GM18526 (cell line): ENCODE data around the gene FBXO31.

Experiments
- POLR2A ChIP-seq: IDR thresholded peaks from 3 replicates; pipeline ENCODE4 v1.6.1; 2011; ENCODE audit not compliant: insufficient read length; ENCODE audit errors: extremely low read depth

FBXO31 gene

DNA sequence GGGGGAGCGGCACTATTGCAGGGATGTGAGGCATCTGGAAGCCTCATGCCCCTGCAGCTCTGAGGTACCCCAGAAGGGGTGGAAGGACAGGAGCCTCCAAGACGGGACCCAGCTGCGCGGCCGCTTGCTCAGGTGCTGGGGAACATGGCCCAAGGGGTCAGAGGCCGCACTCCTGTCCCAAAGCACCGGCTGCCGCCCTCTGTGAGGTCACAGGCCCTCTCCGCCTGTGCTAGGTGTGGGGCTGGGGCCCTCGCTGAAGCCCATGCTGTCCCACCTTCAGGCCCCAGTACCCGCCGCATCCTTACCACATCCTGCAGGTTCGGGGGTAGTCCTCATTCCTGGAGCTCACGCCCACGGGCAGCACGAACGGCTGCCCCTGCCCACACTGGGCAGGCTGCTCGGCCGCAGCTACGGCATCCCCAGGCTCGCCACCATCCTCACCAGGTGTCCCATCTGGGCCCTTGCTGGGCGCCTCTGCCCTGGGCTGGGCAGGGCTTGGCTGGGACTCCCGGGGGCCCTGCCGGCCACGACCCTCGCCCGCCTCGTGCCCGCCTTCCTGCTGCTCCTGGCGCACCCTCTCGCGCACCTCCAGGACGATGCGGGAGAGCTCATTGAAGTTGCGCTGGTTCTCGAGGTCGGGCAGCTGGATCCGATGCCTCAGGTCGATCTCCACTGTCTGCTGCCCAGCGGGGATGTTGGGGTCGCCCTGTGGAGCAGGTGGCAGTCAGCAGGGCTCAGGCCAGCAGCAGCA lies 49.8 kb downstream of the FBXO31 start:
- no peak for TF ChIP-seq POLR2A

DNA sequence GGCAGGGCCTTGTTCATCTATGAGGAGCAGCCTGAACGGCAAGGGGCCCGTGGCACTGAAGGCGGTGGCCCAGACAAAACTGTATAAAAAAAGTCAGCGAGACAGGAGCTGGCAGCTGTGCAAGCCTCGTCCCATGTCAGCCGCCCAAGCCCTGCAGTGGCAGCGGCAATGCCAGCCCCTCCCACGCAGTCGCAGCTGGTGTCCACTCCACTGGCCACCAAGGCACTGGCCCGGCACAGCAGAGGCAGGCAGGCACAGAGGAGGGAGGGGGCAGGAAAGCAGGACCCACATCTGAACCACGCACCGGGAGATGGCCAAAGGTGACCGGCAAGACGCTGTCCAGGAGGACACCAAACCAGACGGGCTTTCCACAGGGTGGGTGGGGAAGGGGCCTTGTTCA lies 50.5 kb downstream of the FBXO31 start:
- TF ChIP-seq POLR2A = no peak

DNA sequence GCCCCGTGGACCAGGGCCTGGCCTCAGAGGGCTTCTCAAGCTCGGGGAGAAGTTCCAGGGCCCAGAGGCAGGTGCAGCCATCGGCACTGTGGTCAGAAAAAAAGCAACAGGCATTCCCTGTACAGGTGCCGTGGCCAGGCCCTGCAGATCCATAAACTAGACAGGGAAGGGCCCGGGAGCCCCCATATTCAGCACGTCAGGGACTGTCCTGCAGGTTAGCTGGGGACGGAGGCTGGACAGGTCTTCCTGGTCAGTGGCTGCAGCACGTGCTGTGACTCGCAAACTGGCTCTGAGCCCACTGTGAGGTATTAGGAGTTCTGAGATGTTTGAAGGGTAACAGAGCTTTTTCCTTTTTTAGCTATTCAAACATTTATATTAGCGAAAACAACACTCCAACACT lies 51.4 kb downstream of the FBXO31 start:
- TF ChIP-seq POLR2A = no peak

DNA sequence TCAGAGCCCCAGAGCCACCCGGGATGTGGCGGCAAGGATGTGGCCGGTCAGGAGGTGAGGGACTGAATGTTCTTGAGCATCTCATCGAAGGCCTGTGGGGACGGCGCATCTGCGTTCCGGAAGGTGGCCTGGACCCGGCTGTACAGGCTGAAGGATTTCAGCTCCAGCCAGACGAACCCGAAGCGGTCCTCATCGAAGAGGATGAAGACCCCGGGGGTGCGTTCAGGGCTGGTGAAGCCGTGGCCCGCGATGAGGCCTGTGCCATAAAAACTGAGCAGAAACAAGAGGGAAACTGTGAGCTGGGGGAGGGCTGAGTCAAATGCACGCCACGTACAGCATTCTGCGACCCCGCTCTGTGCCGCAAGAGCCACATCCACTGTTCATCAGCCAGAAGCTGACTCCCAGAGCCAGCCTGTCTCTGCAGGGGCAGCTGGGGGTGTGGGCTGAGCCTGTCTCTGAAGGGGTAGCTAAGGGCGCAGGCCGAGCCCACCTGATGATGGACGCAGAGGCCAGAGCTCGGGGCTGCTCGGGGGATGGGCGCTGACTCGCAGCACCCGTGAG lies 52.3 kb downstream of the FBXO31 start:
- TF ChIP-seq POLR2A = no peak

DNA sequence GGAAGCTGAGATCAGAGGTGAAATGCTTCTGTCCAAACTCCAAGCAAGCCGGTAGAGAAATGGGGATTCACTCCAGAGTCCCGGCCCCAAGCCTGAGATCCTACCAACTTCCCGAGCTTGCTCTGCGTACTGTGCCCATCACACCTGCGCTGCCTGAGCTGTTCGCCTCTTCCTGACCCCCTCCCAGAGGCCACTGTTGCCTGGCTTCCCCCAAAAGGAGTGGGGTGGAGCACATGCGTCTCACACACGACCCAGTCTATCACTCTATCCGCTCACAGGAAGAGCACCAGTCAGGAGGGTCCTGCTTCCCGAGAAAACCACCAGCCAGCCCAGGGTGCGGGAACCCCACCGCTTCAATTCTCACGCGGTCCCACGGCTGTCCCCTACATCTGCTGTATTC lies 52.9 kb downstream of the FBXO31 start:
- TF ChIP-seq POLR2A = no peak

DNA sequence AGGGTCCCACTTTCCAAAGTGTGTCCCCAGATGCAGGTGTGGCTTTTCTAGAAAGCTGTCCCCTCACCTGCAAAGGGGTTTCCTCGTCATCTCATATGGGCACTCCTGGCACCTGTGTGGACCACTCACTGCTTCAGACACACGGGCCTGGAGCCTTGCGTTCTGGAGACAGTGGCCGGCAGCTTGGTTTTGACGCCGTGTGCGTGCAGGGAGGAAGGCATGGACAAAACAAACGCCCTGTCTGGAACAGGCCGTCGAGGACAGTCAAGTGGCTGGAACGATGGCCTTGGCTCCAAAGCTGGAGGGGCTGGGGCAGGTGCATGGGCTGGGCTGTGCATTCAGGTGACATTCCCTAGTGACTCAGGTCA lies 53.3 kb downstream of the FBXO31 start:
- TF ChIP-seq POLR2A = no peak

DNA sequence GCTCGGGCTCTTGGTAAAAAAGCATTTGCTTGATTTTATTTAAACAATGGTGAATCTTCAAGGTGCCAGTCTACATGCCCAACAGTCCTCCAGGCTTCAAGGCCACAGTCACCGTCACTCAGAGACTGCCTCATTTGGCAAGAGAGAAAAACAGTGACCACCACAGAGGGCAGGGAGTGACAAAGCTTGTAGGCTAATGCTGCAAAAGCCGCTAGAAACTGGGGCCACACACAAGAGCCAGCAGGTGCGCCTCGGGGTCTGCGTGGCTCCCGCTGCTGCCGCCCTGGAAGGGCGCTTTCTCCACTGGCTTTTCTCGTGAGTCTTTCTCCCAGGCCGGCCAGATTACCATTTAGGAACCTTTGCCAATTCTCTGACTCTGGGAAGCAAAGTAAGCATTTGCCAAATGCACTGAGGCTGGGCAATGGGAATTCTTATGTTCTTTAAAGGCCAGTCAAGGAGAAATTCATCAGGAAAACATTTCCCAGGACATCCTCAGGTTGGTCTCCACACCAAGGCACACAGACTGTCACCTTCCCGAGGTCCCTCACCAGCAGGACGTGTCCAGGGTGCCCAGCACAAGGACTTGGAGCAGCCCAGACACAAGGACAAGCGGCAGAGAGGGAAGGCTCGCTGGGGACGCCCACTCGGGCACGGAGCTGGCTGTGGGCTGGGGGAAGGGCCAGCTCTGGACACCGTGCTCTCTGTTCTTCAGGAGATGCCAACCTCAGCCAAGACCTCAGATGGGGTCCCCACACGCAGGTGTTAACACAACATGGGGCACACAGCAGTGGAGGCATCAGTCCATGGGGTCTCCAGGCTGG lies 53.9 kb downstream of the FBXO31 start:
- no peak for TF ChIP-seq POLR2A

DNA sequence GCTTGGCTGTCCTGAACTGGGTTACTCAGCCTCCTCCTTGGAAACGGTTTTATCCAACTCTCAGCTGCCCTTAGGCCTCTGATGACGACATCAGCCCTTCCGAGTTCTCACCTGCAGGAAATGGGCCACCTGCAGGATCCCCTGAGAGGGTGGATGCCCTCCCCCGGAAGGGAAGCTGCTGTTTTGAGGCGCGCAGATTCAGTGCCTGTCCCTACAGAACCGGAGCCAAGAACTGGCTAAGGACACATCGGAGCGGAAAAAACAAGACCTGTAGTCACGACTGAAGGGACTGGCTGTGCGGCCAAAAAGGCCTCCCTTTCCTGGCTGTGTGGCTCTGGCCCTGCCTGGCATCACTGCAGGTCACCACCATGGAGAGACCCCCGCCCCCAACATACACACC lies 54.7 kb downstream of the FBXO31 start:
- TF ChIP-seq POLR2A = no peak

DNA sequence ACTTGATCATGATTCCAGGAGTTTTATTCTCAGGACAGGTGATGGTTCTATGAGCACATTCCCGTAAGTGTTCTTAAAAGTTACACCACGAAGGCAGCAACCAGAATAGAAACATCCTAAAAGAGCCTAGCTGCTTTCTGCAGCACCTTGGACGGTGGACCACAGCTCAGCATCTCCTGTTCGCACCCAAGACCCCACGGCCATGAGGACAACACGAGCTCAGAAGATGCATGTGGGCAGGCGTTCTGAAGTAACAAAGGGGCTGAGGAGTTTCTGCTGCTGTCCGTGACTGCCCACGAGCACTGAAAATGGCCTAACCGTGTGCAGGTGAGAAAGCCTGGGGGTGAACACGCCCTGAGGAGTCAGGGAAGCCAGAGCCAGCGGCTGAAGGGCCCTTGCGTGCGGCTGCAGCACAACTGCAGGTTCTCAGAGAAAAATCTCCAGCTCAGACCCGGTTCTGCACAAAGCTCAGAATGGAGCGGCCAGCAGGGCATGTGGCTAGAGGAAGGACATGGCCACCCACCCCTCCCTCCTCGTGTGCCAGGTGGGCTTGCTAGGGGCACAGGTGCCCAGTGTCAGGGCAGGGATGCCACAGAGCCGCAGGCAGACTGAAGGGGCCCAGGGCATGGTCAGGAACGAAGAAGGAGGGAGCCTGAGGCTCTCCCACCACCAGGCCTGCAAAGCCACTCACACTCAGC lies 55.6 kb downstream of the FBXO31 start:
- no peak for TF ChIP-seq POLR2A

DNA sequence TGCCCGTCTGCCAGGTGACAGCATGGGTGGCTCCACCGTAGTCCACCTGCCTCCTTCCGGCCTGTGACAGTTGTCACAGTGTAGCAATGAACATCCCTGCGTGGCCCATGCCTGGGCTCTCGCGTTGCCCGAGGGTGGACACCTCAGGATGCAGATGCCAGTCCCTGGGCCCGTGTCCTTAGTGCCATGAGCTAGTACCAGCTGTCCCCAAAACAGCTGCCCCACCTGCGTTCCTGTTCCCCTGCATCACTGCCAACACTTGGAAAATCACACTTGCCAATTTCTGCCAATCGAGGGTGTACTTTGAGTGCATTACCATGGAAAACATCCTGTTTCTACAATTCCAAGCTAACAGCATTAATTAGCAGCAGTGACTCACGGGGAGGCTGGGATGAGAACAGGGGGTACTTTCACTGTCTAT lies 57.4 kb downstream of the FBXO31 start:
- no peak for TF ChIP-seq POLR2A

DNA sequence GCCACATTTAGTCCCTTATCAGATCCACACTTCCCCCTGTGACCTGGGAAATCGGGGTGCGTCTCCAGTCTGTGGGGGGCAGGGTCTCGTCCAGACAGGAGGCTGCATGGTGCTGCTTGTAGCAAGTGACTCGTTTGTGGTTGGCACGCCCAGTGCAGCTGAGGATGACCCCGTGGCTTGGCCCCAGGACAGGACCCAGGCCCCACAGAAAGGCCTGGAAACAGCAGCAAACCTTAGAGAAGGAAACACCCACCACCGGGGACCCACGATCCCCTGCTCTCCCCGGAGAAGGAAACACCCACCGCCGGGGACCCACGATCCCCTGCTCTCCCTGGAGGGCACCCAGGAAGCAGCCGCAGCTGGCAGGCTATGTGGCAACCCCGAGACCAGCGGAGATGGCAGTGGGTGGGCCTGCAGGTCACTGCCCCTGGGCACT lies 58.1 kb downstream of the FBXO31 start:
- TF ChIP-seq POLR2A = no peak

DNA sequence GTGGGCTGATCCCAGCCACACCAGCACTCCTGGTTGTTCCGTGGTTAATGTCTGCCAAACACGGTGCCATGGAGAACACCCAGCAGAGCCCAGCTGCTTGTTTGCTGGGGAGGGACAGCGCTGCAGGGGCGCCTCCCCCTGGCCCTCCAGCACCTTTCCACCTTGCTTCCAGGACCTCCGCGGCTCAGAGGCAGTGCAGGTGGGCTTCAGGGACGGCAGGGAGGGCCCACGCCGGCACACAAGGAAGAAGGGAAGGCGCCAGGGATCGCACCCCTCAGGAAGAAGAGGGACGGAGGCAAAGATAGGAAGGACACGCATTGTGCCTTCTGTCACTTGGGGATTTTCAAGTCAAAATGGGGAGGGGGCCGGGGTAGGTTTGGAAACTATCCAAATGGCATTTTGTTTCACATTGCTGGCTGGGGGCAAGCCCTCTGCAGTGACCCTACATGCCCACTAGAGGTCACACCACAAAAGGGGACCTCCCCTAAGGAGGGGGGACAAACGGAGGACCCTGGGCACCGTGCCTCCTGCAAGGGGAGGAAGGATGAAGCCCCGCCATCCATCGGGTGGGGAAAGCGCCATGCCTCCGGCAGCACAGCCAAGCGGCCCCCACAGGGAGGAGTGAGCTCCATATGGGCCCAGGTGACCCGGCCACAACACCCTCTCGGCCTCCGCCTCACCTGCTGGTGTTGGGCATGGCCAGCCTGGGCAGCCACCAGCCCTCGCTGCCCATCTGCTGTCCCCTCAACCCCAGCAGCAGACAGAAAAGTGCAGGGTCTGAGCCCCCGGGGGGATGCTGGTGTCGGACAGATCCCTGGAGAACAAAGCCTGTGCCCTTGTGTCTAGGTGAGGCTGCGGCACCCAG lies 58.9 kb downstream of the FBXO31 start:
- TF ChIP-seq POLR2A = no peak

DNA sequence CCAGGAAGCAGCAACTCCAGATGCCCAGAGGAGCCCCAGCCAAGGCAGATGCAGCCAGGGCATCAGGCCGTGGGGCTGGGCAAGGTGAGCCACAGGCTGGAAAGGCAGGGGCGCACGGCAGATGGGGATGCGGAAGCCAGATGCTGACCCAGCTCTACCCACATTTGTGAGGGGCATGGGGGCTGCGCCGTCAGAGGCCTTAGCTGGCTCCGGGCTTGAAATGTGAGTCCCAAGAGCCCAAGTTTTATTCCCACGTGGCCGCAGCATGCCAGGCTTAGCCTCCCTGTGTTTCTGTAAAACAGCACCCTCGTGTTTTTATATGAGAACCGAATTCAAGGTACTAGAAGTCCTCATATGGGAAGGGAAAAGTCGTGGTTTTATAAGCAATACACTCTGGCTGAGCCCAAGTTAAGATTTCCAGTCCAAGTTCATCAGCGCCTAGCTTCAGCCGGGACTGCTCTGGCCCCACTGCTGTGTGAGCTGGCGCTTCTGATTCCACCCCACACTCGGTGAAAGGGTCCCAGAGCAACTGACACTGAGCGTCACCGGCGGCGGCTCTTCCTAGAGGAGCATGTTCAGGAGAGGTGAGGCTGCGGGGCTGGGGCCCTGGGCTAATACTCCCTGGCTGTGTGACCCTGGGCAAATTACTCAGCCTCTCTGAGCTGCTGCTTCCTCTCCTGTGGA lies 59.7 kb downstream of the FBXO31 start:
- TF ChIP-seq POLR2A = no peak

DNA sequence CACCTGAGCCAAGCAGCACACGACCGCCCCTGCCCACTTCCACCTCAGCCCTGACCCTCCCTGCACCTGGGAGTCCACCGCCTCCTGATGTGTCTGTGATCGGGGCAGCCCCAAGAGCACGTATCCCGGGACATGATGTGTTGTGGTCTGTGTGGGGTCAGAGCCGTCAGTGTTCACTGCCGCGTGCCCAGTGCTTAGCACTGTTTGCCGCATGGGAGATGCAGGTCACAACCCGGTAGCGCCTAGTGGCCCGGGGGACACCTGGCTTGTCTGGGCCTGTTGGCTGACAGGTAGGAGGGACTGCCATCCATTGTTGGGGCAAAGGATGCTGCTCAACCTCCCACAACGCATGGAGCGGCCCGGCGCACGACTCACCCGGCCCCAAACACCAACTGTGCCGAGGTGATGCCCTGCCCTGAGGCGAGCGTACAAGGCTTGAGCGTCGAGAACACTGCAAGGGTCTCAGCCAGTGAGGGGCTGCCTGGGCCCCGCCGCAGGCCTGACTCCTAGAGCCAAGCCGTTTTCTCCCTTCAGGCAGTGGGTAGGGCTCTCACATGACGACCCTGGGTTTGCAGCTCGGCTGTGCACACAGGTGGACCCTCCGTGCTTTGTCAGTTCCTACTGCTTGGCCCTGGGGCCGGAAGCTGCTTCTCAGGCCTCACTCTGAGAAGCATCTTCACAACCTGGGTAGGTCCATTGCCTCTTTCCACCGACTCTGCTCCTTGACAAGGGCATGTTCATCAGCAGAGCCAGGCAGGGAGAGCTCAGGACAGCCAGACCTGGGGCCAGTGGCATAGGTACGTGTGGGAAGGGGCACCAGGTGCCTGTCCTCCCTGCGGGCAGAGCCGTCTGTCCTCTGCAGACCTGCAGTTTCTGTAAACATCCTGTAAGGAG lies 60.5 kb downstream of the FBXO31 start:
- no peak for TF ChIP-seq POLR2A

DNA sequence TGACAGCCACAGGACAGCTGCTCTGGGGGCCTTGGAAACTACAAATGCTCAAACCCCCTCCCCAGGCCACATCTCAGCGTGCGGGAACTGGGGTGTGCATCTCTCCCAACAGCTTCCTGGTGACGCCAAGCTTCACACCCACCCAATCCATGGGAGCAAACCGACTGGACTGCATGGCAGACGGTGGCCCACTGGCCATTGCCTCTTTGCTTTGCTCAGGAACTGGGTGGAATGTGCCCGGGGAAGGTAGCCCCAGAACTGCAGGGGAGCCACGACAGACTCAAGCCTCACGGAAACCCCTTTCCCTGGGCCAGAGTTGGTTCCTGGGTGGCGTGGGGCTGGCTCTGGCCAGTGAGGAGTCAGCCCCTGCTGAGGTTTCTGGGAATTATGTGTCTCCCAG lies 61.2 kb downstream of the FBXO31 start:
- TF ChIP-seq POLR2A = no peak
